ENCODE results near the gene RNU6-1. TPM values are rescaled to one million over a fixed set of nuclear protein-coding genes. Genes with fewer than 3 reads are reported as not detected.

Gene RNU6-1
- total and polyA plus RNA-seq, 2 donors from 2014 or later = not detected

DNA sequence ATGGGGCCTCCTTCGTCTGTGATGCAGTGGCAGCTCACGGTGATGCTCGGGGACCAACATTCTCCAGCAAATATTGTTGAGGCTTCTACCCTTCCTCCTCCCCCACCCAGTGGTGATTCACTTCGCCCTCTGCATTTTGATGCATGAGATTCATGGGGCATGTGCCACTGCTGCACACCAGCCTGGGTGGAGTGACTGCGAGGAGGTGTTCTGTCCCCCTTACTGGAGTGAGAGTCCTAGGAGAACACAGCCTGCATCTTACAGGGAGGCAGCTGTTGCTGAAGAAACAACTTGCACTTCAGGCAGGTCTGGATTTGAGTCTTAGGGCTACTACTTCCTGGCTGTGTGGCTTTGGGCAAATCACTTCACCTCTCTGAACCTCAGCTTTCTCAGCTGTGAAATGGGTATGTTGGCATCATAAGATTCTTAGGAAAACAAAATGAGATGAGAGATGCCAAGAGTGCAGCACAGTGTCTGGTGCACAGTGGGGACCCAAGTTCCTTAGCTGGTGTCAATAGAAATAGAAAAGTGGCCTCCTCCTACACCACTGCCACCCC is 24.7 kb downstream of the RNU6-1 start:
- H3K9ac ChIP-seq (ENCODE audit: low read length in 3 of 3) = no peak overlapping the region
- H3K27ac ChIP-seq (ENCODE audit: low read depth in 2 of 2, low read length in 2 of 2) = no peak overlapping the region
- DNase-seq = peak in 1 of 5 donors; percentile 10
- FAIRE-seq = no peak
- H3K9me3 ChIP-seq (ENCODE audit: control insufficient read depth in 2 of 3, insufficient read depth in 1 of 3, low read length in 3 of 3) = peaks cover 0 to 9% (median 0%) of the 10 kb centered on the region in 3 donors
- H3K36me3 ChIP-seq (ENCODE audit: control insufficient read depth in 2 of 3, insufficient read depth in 3 of 3, low read length in 3 of 3) = no peaks in the 10 kb centered on the region
- H3K27me3 ChIP-seq (ENCODE audit: control insufficient read depth, insufficient read depth, low read length) = peaks cover 15% of the 10 kb centered on the region
- no peaks in the 10 kb centered on the region for H3K4me1 ChIP-seq (ENCODE audit: control insufficient read depth in 2 of 3, insufficient read depth in 2 of 3, low read depth in 1 of 3, low read length in 3 of 3)
- H3K4me3 ChIP-seq (ENCODE audit: low read length in 3 of 3) = no peak overlapping the region
- TF ChIP-seq, protein P1, sequence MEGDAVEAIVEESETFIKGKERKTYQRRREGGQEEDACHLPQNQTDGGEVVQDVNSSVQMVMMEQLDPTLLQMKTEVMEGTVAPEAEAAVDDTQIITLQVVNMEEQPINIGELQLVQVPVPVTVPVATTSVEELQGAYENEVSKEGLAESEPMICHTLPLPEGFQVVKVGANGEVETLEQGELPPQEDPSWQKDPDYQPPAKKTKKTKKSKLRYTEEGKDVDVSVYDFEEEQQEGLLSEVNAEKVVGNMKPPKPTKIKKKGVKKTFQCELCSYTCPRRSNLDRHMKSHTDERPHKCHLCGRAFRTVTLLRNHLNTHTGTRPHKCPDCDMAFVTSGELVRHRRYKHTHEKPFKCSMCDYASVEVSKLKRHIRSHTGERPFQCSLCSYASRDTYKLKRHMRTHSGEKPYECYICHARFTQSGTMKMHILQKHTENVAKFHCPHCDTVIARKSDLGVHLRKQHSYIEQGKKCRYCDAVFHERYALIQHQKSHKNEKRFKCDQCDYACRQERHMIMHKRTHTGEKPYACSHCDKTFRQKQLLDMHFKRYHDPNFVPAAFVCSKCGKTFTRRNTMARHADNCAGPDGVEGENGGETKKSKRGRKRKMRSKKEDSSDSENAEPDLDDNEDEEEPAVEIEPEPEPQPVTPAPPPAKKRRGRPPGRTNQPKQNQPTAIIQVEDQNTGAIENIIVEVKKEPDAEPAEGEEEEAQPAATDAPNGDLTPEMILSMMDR (IDR thresholded peaks at IDR 0.05; ENCODE audit: borderline replicate concordance, extremely low read depth, insufficient read depth) = no peak
- intact Hi-C loops (cut with DNase I) = no loop called here

DNA sequence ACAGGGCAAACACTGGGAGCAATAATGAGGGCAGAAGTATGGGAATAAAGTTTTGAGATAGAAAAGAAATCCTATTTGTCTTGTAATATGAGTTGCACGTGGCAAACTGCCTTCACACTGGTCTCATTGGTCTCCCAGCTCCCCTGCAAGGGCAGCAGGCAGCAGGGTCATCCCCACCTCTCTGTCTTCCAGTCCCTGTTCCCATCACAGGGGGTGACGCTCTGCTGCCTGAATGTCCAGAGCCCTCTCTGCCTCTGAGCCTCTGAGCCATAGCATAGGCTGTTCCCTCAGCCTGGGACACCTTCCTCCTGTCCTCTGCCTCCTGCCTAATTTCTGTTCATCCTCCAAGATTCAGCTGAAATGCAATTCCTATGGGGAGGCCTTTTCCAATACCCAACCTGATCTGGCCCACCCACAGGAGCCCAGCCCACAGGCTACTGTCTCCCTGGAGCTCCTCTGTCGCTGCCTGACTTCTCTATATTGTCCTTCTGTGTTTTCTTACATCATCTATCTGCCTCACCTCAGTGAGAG is 26.7 kb downstream of the RNU6-1 start:
- no peaks in the 10 kb centered on the region for H3K27me3 ChIP-seq (ENCODE audit: control insufficient read depth, insufficient read depth, low read length)
- H3K27ac ChIP-seq (ENCODE audit: low read depth in 2 of 2, low read length in 2 of 2) = no peak overlapping the region
- peaks cover 0 to 3% (median 0%) of the 10 kb centered on the region in 3 donors for H3K36me3 ChIP-seq (ENCODE audit: control insufficient read depth in 2 of 3, insufficient read depth in 3 of 3, low read length in 3 of 3)
- peaks cover 0 to 9% (median 0%) of the 10 kb centered on the region in 3 donors for H3K9me3 ChIP-seq (ENCODE audit: control insufficient read depth in 2 of 3, insufficient read depth in 1 of 3, low read length in 3 of 3)
- no peak overlapping the region for H3K4me3 ChIP-seq (ENCODE audit: low read length in 3 of 3)
- no peak for FAIRE-seq
- TF ChIP-seq, protein P1 (IDR thresholded peaks at IDR 0.05; ENCODE audit: borderline replicate concordance, extremely low read depth, insufficient read depth) = no peak
- intact Hi-C loops (cut with DNase I) = no loop called here
- DNase-seq = peak in 1 of 5 donors; percentile 7
- H3K4me1 ChIP-seq (ENCODE audit: control insufficient read depth in 2 of 3, insufficient read depth in 2 of 3, low read depth in 1 of 3, low read length in 3 of 3) = no peaks in the 10 kb centered on the region
- no peak overlapping the region for H3K9ac ChIP-seq (ENCODE audit: low read length in 3 of 3)

DNA sequence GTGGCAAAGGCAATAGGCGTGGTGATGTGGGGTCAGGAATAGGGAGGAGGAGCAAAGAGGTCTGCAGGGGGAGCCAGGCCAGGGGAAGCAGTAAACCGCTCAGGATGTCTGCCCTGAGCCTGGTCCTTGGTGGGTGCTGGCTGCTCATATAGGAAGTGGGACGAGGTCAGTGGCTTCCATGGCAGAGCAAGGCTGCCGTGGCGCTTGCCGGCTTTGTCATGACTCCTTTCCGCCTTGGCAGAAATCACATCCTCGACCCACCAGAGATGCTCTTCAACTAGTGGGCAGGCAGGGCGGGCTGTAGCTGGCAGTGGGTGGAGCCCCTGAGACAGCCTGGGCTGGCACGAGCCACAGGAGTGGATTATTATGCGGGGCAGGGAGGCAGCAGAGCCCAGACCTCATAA is 27.6 kb downstream of the RNU6-1 start:
- no peaks in the 10 kb centered on the region for H3K4me1 ChIP-seq (ENCODE audit: control insufficient read depth in 2 of 3, insufficient read depth in 2 of 3, low read depth in 1 of 3, low read length in 3 of 3)
- H3K4me3 ChIP-seq (ENCODE audit: low read length in 3 of 3) = no peak overlapping the region
- H3K27me3 ChIP-seq (ENCODE audit: control insufficient read depth, insufficient read depth, low read length) = no peaks in the 10 kb centered on the region
- no peak overlapping the region for H3K27ac ChIP-seq (ENCODE audit: low read depth in 2 of 2, low read length in 2 of 2)
- H3K9me3 ChIP-seq (ENCODE audit: control insufficient read depth in 2 of 3, insufficient read depth in 1 of 3, low read length in 3 of 3) = peaks cover 0 to 9% (median 0%) of the 10 kb centered on the region in 3 donors
- FAIRE-seq (no peak), DNase-seq (peak in 1 of 5 donors; percentile 34)
- intact Hi-C loops (cut with DNase I) = no loop called here
- TF ChIP-seq, protein P1 (IDR thresholded peaks at IDR 0.05; ENCODE audit: borderline replicate concordance, extremely low read depth, insufficient read depth) = no peak
- no peak overlapping the region for H3K9ac ChIP-seq (ENCODE audit: low read length in 3 of 3)
- peaks cover 0 to 3% (median 0%) of the 10 kb centered on the region in 3 donors for H3K36me3 ChIP-seq (ENCODE audit: control insufficient read depth in 2 of 3, insufficient read depth in 3 of 3, low read length in 3 of 3)
